Measurements from ENCODE around the gene CALR3. TPM values are rescaled to one million over a fixed set of nuclear protein-coding genes. Genes with fewer than 3 reads are reported as not detected.

The CALR3 gene
- total and polyA plus RNA-seq, 10 of the 15 experiments (the other 5 are each of a cell fraction or from before 2014, with no cell fraction given), result 0.05 to 0.45 (median 0.12) TPM; not detected in 2

GRCh38 chr19:16542910-16543472 lies 47.0 kb upstream of the CALR3 start (continued):
- TF ChIP-seq PBX3 (IDR thresholded peaks at IDR 0.05; ENCODE audit: insufficient replicate concordance, low read depth, low read length) (no peak), JUNB (IDR thresholded peaks at IDR 0.05) (no peak), ZBTB40 (IDR thresholded peaks at IDR 0.05; ENCODE audit: borderline replicate concordance) (no peak), NRF1 (conservative IDR thresholded peaks at IDR 0.05; ENCODE audit: low read depth, low read length) (no peak), ZBTB11 (CRISPR knock-in tag; IDR thresholded peaks at IDR 0.05) (no peak), ZNF384 (IDR thresholded peaks at IDR 0.05; ENCODE audit: borderline replicate concordance, low read depth, low read length) (peak; percentile 28; the same call in 1 of the 2 replicates), SMC3 (IDR thresholded peaks at IDR 0.05; ENCODE audit: borderline replicate concordance, low read length) (no peak), LARP7 (IDR thresholded peaks at IDR 0.05) (0 out of 2 replicates have a peak, but pooled peaks have one; percentile 1), CHD4 (IDR thresholded peaks at IDR 0.05) (no peak), IKZF2 (IDR thresholded peaks at IDR 0.05) (no peak), ZNF207 (IDR thresholded peaks at IDR 0.05; ENCODE audit: borderline replicate concordance) (no peak), PAX8 (IDR thresholded peaks at IDR 0.05) (no peak), NKRF (conservative IDR thresholded peaks at IDR 0.05) (0 out of 2 replicates have a peak, but pooled peaks have one; percentile 10), CBX5 (IDR thresholded peaks at IDR 0.05; ENCODE audit: low read depth) (no peak), GABPA (IDR thresholded peaks at IDR 0.05; ENCODE audit: low read depth) (no peak), STAT3 (IDR thresholded peaks at IDR 0.05; ENCODE audit: low read depth, low read length) (no peak), FOXK2 (IDR thresholded peaks at IDR 0.05) (no peak), KDM1A (IDR thresholded peaks at IDR 0.05; ENCODE audit: borderline replicate concordance) (no peak), ZSCAN29 (IDR thresholded peaks at IDR 0.05) (no peak)

All from GM12878 (cell line).